H9 (cell line): ENCODE data around the gene FREM2. TPM values are rescaled to one million over a fixed set of nuclear protein-coding genes. Genes with fewer than 3 reads are reported as not detected.
A peak's percentile ranks its signal among the peaks of the same experiment; 100 is the strongest.

Experiments used
- DNase-seq: peaks from one replicate; pipeline ENCODE4 v3.0.0-alpha.2; 2017
- H2AFZ ChIP-seq: one replicate; pipeline ENCODE4 v1.6.1; 2013; ENCODE audit warnings: mild to moderate bottlenecking, low read length, control low read depth, moderate library complexity
- H2AK5ac ChIP-seq: 2 replicates; pipeline ENCODE4 v1.6.1; 2013; ENCODE audit warnings: low read length, control low read depth, mixed read lengths; ENCODE audit not compliant: insufficient read length
- H2BK120ac ChIP-seq: one replicate; pipeline ENCODE4 v1.6.1; 2013; ENCODE audit warnings: low read depth, mild to moderate bottlenecking, low read length, control low read depth, inconsistent platforms; ENCODE audit not compliant: poor library complexity, severe bottlenecking
- H2BK12ac ChIP-seq: 2 replicates; pipeline ENCODE4 v1.6.1; 2013; ENCODE audit warnings: low read length, control low read depth, mixed read lengths, low read depth; ENCODE audit not compliant: insufficient read length
- H2BK15ac ChIP-seq: 2 replicates; pipeline ENCODE4 v1.6.1; 2013; ENCODE audit warnings: low read depth, low read length, control low read depth
- H2BK20ac ChIP-seq: one replicate; pipeline ENCODE4 v1.6.1; 2013; ENCODE audit warnings: low read depth, mild to moderate bottlenecking, low read length, control low read depth, inconsistent platforms; ENCODE audit not compliant: poor library complexity, severe bottlenecking
- H2BK5ac ChIP-seq: 2 replicates; pipeline ENCODE4 v1.6.1; 2013; ENCODE audit warnings: low read length, control low read depth, mixed read lengths; ENCODE audit not compliant: insufficient read length
- H3K14ac ChIP-seq: 2 replicates; pipeline ENCODE4 v1.6.1; 2013; ENCODE audit warnings: low read length, control low read depth; ENCODE audit not compliant: insufficient read depth
- H3K18ac ChIP-seq: 2 replicates; pipeline ENCODE4 v1.6.1; 2013; ENCODE audit warnings: low read depth, mild to moderate bottlenecking, mixed read lengths, low read length, control low read depth; ENCODE audit not compliant: insufficient read length
- H3K23ac ChIP-seq: 2 replicates; pipeline ENCODE4 v1.6.1; 2013; ENCODE audit warnings: low read length, control low read depth, mixed read lengths, low read depth; ENCODE audit not compliant: insufficient read length
- H3K23me2 ChIP-seq: 2 replicates; pipeline ENCODE4 v1.6.1; 2013; ENCODE audit warnings: low read depth, mild to moderate bottlenecking, mixed read lengths, low read length, control low read depth; ENCODE audit not compliant: insufficient read length, poor library complexity, severe bottlenecking
- H3K27ac ChIP-seq: 2 replicates; pipeline ENCODE4 v1.5.1; 2013; ENCODE audit warnings: low read length, control low read depth, mixed read lengths, low read depth; ENCODE audit not compliant: insufficient read length
- H3K27me3 ChIP-seq: 2 replicates; pipeline ENCODE4 v1.6.1; 2013; ENCODE audit warnings: low read length, control low read depth, inconsistent platforms; ENCODE audit not compliant: insufficient read depth
- H3K4ac ChIP-seq: 2 replicates; pipeline ENCODE4 v1.6.1; 2013; ENCODE audit warnings: low read depth, mild to moderate bottlenecking, control low read depth, inconsistent platforms, low read length, moderate library complexity
- H3K4me1 ChIP-seq: 2 replicates; pipeline ENCODE4 v1.6.1; 2013; ENCODE audit warnings: low read length, control low read depth, inconsistent platforms; ENCODE audit not compliant: insufficient read depth
- H3K4me2 ChIP-seq: 2 replicates; pipeline ENCODE4 v1.6.1; 2013; ENCODE audit warnings: low read length, control low read depth, mixed read lengths; ENCODE audit not compliant: insufficient read length, insufficient read depth
- H3K56ac ChIP-seq: 2 replicates; pipeline ENCODE4 v1.6.1; 2013; ENCODE audit warnings: low read depth, mild to moderate bottlenecking, mixed read lengths, low read length, control low read depth; ENCODE audit not compliant: insufficient read length
- H3K79me1 ChIP-seq: 2 replicates; pipeline ENCODE4 v1.6.1; 2013; ENCODE audit warnings: low read depth, mild to moderate bottlenecking, moderate library complexity, low read length, control low read depth, inconsistent platforms; ENCODE audit not compliant: insufficient read depth, poor library complexity, severe bottlenecking
- H3K79me2 ChIP-seq: 2 replicates; pipeline ENCODE4 v1.6.1; 2013; ENCODE audit warnings: low read length, control low read depth, inconsistent platforms; ENCODE audit not compliant: insufficient read depth
- H3K9ac ChIP-seq: 2 replicates; pipeline ENCODE4 v1.6.1; 2013; ENCODE audit warnings: low read length, control low read depth, mixed read lengths; ENCODE audit not compliant: insufficient read length; ENCODE audit errors: extremely low read depth
- H3K9me3 ChIP-seq: one replicate; pipeline ENCODE4 v1.6.1; 2013; ENCODE audit warnings: low read depth, low read length, inconsistent platforms; ENCODE audit not compliant: control insufficient read depth
- H3T11ph ChIP-seq: one replicate; pipeline ENCODE4 v1.6.1; 2013; ENCODE audit warnings: mild to moderate bottlenecking, low read length, control low read depth, inconsistent platforms
- H4K20me1 ChIP-seq: one replicate; pipeline ENCODE4 v1.6.1; 2013; ENCODE audit not compliant: control insufficient read depth, insufficient read length, insufficient read depth
- H4K5ac ChIP-seq: 2 replicates; pipeline ENCODE4 v1.6.1; 2013; ENCODE audit warnings: low read depth, mild to moderate bottlenecking, mixed read lengths, low read length, control low read depth; ENCODE audit not compliant: insufficient read length
- H4K8ac ChIP-seq: replicated peaks from 2 replicates; pipeline ENCODE4 v1.6.1; 2013; ENCODE audit warnings: low read length, control low read depth, mixed read lengths, low read depth; ENCODE audit not compliant: insufficient read length
- H4K91ac ChIP-seq: 2 replicates; pipeline ENCODE4 v1.6.1; 2013; ENCODE audit warnings: low read depth, mild to moderate bottlenecking, moderate library complexity, mixed read lengths, low read length, control low read depth; ENCODE audit not compliant: insufficient read length
- H3K27ac Mint-ChIP-seq, 3 experiments: 2 replicates in 2 of 3; 3 replicates in 1 of 3; pipeline ENCODE4 v1.8.0; 2020 to 2021; ENCODE audit warnings: mixed read lengths in 3 of 3, mild to moderate bottlenecking in 1 of 3, moderate library complexity in 1 of 3
- H3K27me3 Mint-ChIP-seq: 2 replicates; pipeline ENCODE4 v1.8.0; 2021; ENCODE audit warnings: low read depth, mild to moderate bottlenecking, moderate library complexity, mixed read lengths
- H3K36me3 Mint-ChIP-seq, 3 experiments: 2 replicates in 2 of 3; 3 replicates in 1 of 3; pipeline ENCODE4 v1.8.0; 2020 to 2021; ENCODE audit warnings: low read depth in 3 of 3, mixed read lengths in 3 of 3; ENCODE audit not compliant: insufficient read depth in 1 of 3
- H3K4me1 Mint-ChIP-seq, 2 experiments: 2 replicates each; pipeline ENCODE4 v1.8.0; 2020; ENCODE audit warnings: mixed read lengths in 2 of 2
- H3K4me3 Mint-ChIP-seq, 2 experiments: 2 replicates in 1 of 2; 3 replicates in 1 of 2; pipeline ENCODE4 v1.8.0; 2020 to 2021; ENCODE audit warnings: mild to moderate bottlenecking in 2 of 2, mixed read lengths in 2 of 2, moderate library complexity in 1 of 2
- H3K9me3 Mint-ChIP-seq, 2 experiments: 2 replicates in 1 of 2; 3 replicates in 1 of 2; pipeline ENCODE4 v1.8.0; 2020; ENCODE audit warnings: mild to moderate bottlenecking in 2 of 2, mixed read lengths in 2 of 2, moderate library complexity in 1 of 2
- WGBS: extraction: QIAGEN DNeasy Blood & Tissue Kit; methylation state at CpG from one replicate; pipeline ENCODE4 v1.1.7; 2013; ENCODE audit warnings: missing lambda C conversion rate, low lambda C conversion rate, mixed read lengths; ENCODE audit not compliant: insufficient read length; ENCODE audit errors: extremely low coverage; 5-methylcytosine and 5-hydroxymethylcytosine counted together
- total RNA-seq: library from RNA; stranded (reverse); gene quantifications from 2 replicates; pipeline ENCODE4 v1.2.1, GENCODE V29; 2021
- TF ChIP-seq, protein P1 (sequence below): fragments of 200-600 bp; sonication (generic); conservative IDR thresholded peaks from 3 replicates; pipeline ENCODE4 v1.8.0; 2021; ENCODE audit warnings: antibody characterized with exemption, mild to moderate bottlenecking

FREM2 gene
- total RNA-seq, 1 experiment from 2014 or later: 16.0 TPM

DNA sequence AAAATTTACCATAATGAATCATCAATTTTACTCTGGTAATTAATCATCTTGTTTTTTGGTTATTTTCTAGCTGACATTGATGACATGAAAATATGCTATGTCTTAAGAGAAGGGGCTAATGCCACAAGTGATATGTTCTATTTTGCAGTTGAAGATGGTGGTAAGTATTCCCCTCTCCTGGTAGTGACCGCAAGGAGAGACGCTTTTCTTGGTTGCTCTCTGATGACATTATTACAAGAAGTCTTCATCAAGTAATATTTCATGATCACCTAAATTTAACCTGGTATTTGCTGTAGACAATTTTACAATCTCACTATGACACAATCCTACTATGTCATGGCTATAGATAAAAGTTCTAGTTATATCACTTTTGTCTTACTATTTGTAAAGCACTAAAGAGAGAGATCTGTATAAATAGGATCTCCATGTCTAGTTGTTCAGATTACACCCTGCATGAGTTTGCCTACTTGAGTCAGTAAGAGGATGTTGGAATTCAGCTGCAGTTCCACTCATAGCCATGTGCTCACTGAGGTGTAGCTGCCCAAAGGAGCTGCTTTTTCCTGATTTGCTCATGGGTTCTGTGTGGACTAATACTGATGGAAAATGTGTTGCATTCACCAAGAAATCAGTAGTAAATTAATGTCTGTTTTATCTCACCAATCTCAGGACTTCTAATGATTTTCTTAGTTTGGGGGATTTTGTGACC is 10.9 kb downstream of the FREM2 start:
- Mint-ChIP-seq H3K9me3 (no peaks in the 10 kb centered on the region), H3K4me3 (no peak overlapping the region), H3K27ac (no peak overlapping the region), H3K36me3 (peaks cover 0 to 5% (median 0%) of the 10 kb centered on the region in 3 experiments; a peak in 4 of 7 replicates), H3K27me3 (no peaks in the 10 kb centered on the region), H3K4me1 (peaks cover 17 to 18% of the 10 kb centered on the region in 2 experiments)
- Histone ChIP-seq H2AK5ac (no peak overlapping the region), H3K79me2 (no peaks in the 10 kb centered on the region), H3K23me2 (no peaks in the 10 kb centered on the region), H3K4me2 (no peak overlapping the region), H2BK120ac (no peak overlapping the region), H3K9ac (no peak overlapping the region), H2AFZ (no peak overlapping the region), H3T11ph (no peak overlapping the region), H3K14ac (no peak overlapping the region), H3K27ac (no peak overlapping the region), H2BK12ac (no peak overlapping the region), H2BK5ac (no peak overlapping the region), H3K18ac (no peak overlapping the region), H4K20me1 (no peaks in the 10 kb centered on the region), H3K4ac (no peak overlapping the region), H2BK15ac (no peak overlapping the region), H3K4me1 (peaks cover 3% of the 10 kb centered on the region; the same call in 1 of the 2 replicates), H3K27me3 (no peaks in the 10 kb centered on the region), H4K8ac (no peak overlapping the region), H4K5ac (no peak overlapping the region), H3K23ac (no peak overlapping the region), H3K79me1 (peaks cover 3% of the 10 kb centered on the region), H3K9me3 (no peaks in the 10 kb centered on the region), H3K56ac (no peak overlapping the region), H2BK20ac (no peak overlapping the region), H4K91ac (no peak overlapping the region)
- no peak for DNase-seq
- WGBS: no CpG with 5 or more reads among the region's 2 CpGs
- TF ChIP-seq, protein P1, sequence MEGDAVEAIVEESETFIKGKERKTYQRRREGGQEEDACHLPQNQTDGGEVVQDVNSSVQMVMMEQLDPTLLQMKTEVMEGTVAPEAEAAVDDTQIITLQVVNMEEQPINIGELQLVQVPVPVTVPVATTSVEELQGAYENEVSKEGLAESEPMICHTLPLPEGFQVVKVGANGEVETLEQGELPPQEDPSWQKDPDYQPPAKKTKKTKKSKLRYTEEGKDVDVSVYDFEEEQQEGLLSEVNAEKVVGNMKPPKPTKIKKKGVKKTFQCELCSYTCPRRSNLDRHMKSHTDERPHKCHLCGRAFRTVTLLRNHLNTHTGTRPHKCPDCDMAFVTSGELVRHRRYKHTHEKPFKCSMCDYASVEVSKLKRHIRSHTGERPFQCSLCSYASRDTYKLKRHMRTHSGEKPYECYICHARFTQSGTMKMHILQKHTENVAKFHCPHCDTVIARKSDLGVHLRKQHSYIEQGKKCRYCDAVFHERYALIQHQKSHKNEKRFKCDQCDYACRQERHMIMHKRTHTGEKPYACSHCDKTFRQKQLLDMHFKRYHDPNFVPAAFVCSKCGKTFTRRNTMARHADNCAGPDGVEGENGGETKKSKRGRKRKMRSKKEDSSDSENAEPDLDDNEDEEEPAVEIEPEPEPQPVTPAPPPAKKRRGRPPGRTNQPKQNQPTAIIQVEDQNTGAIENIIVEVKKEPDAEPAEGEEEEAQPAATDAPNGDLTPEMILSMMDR: 0 out of 3 replicates have a peak, but pooled peaks have one; percentile 24
